Measurements from ENCODE around the gene IQCE. TPM values are rescaled to one million over a fixed set of nuclear protein-coding genes. Genes with fewer than 3 reads are reported as not detected.
"Not testable (repeated sequence)": the region's sequence is repeated elsewhere in the genome, so short reads cannot be mapped to it uniquely, and the experiment has no call there.

The IQCE gene
- total RNA-seq, 2 experiments from 2014 or later: 6.6 to 9.4 TPM

GRCh38 chr7:2553108-2553507 is 5.7 kb upstream of the IQCE start:
- Mint-ChIP-seq H3K27ac (no peak overlapping the region), H3K9me3 (no peaks in the 10 kb centered on the region), H3K36me3 (ENCODE audit: low read depth) (peaks cover 17% of the 10 kb centered on the region), H3K4me1 (ENCODE audit: low read depth) (peaks cover 29% of the 10 kb centered on the region), H3K27me3 (ENCODE audit: low read depth) (no peaks in the 10 kb centered on the region), H3K4me3 (no peak overlapping the region)
- intact Hi-C loops (cut with micrococcal nuclease): no loop called here
- DNase-seq: no peak
- CTCF ChIA-PET: no interaction called here

DNA sequence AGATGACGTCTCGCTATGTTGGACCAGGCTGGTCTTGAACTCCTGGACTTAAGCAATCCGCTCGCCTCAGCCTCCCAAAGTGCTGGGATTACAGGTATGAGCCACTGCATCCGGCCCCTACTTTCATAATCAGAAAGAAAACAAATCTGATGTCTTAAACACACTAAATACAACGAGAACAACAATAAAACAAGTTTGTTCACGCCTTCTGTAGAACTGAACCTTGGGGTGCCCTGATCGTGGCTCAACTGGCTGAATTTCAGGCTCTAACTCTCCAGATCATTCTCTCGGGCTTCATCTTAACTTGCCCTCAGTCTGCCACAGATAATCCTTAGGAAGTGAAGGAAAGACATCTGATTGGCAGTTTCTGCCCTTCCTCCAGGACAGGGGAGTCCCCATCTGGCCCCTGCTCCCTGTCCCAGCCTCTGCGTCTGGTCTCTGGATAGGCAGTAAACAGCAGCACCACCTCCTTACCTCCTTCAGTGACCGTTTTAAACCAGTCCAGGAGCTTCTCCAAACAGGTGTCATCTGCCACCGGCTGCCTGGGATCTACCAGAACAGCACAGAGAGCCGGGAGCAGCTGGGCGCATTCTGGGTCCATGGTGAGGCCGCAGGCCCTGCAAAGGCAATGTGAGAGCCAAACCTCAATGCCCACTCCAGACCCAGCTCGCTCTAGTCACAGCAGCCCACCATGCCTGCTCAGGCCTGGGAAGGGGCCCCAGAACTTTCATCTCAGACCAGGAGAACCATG is 4.8 kb upstream of the IQCE start:
- H3K4me1 Mint-ChIP-seq (ENCODE audit: low read depth): peaks cover 31% of the 10 kb centered on the region
- peak overlapping the region; percentile 86 for H3K4me3 Mint-ChIP-seq
- DNase-seq: no peak
- intact Hi-C loops (cut with micrococcal nuclease): loop anchor here (2.0 kb wide), 1 partner anchor 151 kb away; the partner anchor contains the start of gene CHST12
- CTCF ChIA-PET: interaction anchor here (0.9 kb wide), 1 partner anchor 154 kb away, joined by 6 read pairs; no protein-coding TSS in a partner anchor
- no peaks in the 10 kb centered on the region for H3K27me3 Mint-ChIP-seq (ENCODE audit: low read depth)
- H3K9me3 Mint-ChIP-seq: no peaks in the 10 kb centered on the region
- H3K27ac Mint-ChIP-seq: no peak overlapping the region
- H3K36me3 Mint-ChIP-seq (ENCODE audit: low read depth): peaks cover 16% of the 10 kb centered on the region

GRCh38 chr7:2554661-2555111 is 4.1 kb upstream of the IQCE start:
- peak overlapping the region; percentile 75 for H3K27ac Mint-ChIP-seq
- intact Hi-C loops (cut with micrococcal nuclease): loop anchor here (1.0 to 5.0 kb wide), 9 partner anchors 24 to 322 kb away; partner anchors contain the start of genes CHST12, GRIFIN, MAD1L1 and SNX8
- peaks cover 26% of the 10 kb centered on the region for H3K4me1 Mint-ChIP-seq (ENCODE audit: low read depth)
- CTCF ChIA-PET: interaction anchor here (0.9 kb wide), 1 partner anchor 155 kb away, joined by 6 read pairs; no protein-coding TSS in a partner anchor
- DNase-seq: no peak
- peak overlapping the region; percentile 86 for H3K4me3 Mint-ChIP-seq
- H3K27me3 Mint-ChIP-seq (ENCODE audit: low read depth): no peaks in the 10 kb centered on the region
- H3K9me3 Mint-ChIP-seq: no peaks in the 10 kb centered on the region
- H3K36me3 Mint-ChIP-seq (ENCODE audit: low read depth): peaks cover 13% of the 10 kb centered on the region

DNA sequence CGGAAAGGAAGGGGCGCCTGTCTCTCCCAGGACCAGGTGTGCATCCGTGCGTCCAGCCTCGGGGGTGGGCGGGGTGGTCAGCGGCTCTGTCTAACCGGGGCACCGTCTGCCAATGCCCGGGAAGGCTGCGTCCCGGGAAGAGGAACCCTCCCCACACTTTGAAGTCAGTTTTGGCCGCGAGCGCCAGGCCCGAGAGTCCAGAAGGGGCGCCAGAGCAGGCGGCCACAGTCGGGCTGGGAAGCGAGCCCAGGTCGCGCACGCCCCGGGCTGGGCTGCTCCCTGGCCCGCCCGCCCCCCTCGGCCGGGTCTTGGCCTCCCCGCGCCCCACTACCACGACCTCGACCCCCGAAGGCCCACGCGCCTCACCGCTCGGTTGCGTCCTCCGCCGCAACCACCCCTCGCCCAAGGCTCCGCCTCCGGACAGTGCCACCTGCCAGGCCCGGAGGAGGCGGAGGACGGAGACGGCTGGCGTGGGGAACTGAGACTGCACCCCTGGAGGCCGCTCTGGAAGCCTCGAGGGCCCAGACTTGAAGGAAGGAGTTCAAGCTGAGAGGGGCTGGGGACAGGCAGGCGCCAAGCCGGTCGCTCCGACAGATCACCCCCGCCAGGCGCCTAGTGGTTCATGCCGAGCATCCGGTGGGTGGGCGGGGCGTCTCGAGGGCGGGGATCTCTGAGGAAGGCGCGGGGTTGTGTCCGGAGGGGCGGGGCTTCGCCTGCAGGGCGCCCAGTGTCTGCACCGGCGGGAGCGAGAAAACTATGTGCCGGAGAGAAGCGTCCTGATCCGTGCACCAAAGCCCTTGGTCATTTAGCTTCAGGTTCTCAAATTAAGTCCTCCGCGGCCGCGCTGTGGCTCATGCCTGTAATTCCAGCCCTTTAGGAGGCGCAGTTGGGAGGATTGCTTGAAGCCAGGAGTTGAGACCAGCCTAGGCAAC is 3.4 kb upstream of the IQCE start, which contains the start of gene BRAT1:
Gene BRAT1, minus strand, starts transcription at position 404 of the 932 bp plus-strand sequence. CDS start 1,093 bp downstream, outside the sequence.
- intact Hi-C loops (cut with micrococcal nuclease): loop anchor here (1.0 to 5.0 kb wide), 9 partner anchors 25 to 323 kb away; partner anchors contain the start of genes CHST12, GRIFIN, MAD1L1 and SNX8
- H3K4me1 Mint-ChIP-seq (ENCODE audit: low read depth): peaks cover 29% of the 10 kb centered on the region
- peaks cover 13% of the 10 kb centered on the region for H3K36me3 Mint-ChIP-seq (ENCODE audit: low read depth)
- peak within 1 kb of the TSS; percentile 86 for H3K4me3 Mint-ChIP-seq
- peak; percentile 98 for DNase-seq
- CTCF ChIA-PET: no interaction called here
- H3K27ac Mint-ChIP-seq: peak within 1 kb of the TSS; percentile 93
- H3K9me3 Mint-ChIP-seq: no peaks in the 10 kb centered on the region
- no peaks in the 10 kb centered on the region for H3K27me3 Mint-ChIP-seq (ENCODE audit: low read depth)

DNA sequence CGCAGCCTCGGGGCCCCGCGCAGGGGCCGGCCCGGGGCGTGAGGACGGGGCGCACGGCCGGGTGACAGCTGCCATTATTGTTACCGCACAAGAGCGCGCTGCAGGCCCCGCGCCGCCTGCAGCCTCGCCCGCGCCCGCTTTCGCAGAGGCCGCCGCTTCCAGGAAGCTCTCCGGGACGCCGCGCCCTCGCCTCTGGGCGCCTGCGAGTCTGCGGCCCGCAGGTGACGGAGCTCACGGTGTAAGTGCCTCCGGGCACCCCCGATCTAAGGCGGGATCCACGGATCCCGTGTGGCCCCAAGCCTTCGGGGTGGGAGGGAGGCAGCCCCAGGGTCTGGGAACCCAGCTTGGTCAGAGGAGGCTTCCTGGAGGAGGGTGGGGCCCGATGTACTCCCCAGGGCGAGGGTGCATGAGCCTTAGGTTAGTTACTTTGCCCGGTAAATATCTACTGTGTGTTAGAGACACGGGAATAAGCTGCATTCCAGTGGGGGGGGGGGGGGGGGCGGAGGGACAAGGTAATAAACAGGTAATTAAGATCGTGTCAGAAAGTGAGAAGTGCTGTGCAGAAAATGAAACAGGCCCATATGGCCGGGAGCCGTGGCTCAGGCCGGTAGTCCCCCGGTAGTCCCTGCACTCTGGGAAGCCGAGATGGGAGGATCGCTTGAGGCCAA is 638 bp downstream of the IQCE start:
- no peaks in the 10 kb centered on the region for H3K36me3 Mint-ChIP-seq (ENCODE audit: low read depth)
- peak overlapping the region; percentile 76 for H3K4me3 Mint-ChIP-seq
- intact Hi-C loops (cut with micrococcal nuclease): loop anchor here (5.0 kb wide), 4 partner anchors 82 to 327 kb away; partner anchors contain the start of genes GRIFIN, MAD1L1 and SNX8
- peak; percentile 45 for DNase-seq
- no peaks in the 10 kb centered on the region for H3K27me3 Mint-ChIP-seq (ENCODE audit: low read depth)
- H3K9me3 Mint-ChIP-seq: no peaks in the 10 kb centered on the region
- CTCF ChIA-PET: interaction anchor here (2.2 kb wide), 1 partner anchor 150 kb away, joined by 6 read pairs; no protein-coding TSS in a partner anchor
- H3K4me1 Mint-ChIP-seq (ENCODE audit: low read depth): peaks cover 11% of the 10 kb centered on the region
- no peak overlapping the region for H3K27ac Mint-ChIP-seq

DNA sequence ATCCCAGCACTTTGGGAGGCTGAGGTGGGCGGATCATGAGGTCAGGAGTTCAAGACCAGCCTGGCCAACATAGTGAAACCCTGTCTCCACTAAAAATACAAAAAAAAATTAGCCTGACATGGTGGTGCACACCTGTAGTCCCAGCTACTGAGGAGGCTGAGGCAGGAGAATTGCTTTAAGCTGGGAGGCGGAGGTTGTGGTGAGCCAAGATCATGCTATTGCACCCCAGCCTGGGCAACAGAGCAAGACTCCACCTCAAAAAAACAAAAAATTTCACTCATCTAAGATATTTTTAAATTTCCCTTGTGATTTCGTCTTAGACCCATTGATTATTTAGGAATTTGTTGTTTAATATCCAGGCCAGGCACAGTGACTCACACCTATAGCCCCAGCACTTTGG is 5.2 kb downstream of the IQCE start:
- H3K4me3 Mint-ChIP-seq; H3K27me3 Mint-ChIP-seq (ENCODE audit: low read depth); H3K36me3 Mint-ChIP-seq (ENCODE audit: low read depth); H3K4me1 Mint-ChIP-seq (ENCODE audit: low read depth); H3K27ac Mint-ChIP-seq; CTCF ChIA-PET; DNase-seq; H3K9me3 Mint-ChIP-seq; intact Hi-C loops (cut with micrococcal nuclease): not testable (repeated sequence)

DNA sequence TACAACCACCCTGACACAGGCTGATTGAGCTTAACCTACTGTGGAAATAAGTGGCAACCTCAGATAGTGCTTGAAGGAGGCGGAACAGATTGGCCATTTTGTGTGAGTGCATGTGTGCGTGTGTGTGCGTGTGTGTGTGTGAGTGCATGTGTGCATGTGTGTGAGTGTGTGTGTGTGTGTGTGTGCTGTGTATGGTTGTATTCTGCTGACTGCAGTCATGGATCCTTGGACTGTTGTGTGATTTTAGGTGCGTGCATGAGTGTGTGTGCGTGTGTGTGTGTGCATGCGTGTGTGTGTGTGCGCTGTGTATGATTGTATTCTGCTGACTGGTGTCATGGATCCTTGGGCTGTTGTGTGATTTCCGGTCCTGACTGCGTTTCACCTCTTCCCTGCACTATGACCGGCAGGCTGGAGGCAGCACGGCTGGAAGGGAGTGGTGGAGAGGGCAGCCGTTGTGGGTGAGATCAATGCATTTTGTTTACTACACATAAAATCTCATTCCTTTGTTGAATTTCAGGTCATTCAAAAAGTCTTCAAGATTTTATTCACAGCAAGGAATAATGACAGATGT is 6.3 kb downstream of the IQCE start:
- no peak overlapping the region for H3K4me3 Mint-ChIP-seq
- CTCF ChIA-PET: no interaction called here

GRCh38 chr7:2566348-2566889 is 7.6 kb downstream of the IQCE start:
- Mint-ChIP-seq H3K36me3 (ENCODE audit: low read depth) (no peaks in the 10 kb centered on the region), H3K27ac (no peak overlapping the region), H3K4me1 (ENCODE audit: low read depth) (peaks cover 4% of the 10 kb centered on the region), H3K27me3 (ENCODE audit: low read depth) (no peaks in the 10 kb centered on the region), H3K4me3 (no peak overlapping the region), H3K9me3 (no peaks in the 10 kb centered on the region)
- CTCF ChIA-PET: interaction anchor here (0.6 kb wide), 2 partner anchors 110 to 153 kb away, joined by 3 to 4 read pairs; no protein-coding TSS in a partner anchor
- intact Hi-C loops (cut with micrococcal nuclease): loop anchor here (5.0 kb wide), 1 partner anchor 114 kb away; no protein-coding TSS in a partner anchor
- no peak for DNase-seq

More for the DNA sequence above, 6.3 kb downstream of the IQCE start:
- no peaks in the 10 kb centered on the region for H3K9me3 Mint-ChIP-seq
- no peaks in the 10 kb centered on the region for H3K27me3 Mint-ChIP-seq (ENCODE audit: low read depth)
- H3K36me3 Mint-ChIP-seq (ENCODE audit: low read depth): no peaks in the 10 kb centered on the region
- peaks cover 6% of the 10 kb centered on the region for H3K4me1 Mint-ChIP-seq (ENCODE audit: low read depth)
- DNase-seq: no peak
- no peak overlapping the region for H3K27ac Mint-ChIP-seq
- intact Hi-C loops (cut with micrococcal nuclease): loop anchor here (5.0 kb wide), 1 partner anchor 113 kb away; no protein-coding TSS in a partner anchor

DNA sequence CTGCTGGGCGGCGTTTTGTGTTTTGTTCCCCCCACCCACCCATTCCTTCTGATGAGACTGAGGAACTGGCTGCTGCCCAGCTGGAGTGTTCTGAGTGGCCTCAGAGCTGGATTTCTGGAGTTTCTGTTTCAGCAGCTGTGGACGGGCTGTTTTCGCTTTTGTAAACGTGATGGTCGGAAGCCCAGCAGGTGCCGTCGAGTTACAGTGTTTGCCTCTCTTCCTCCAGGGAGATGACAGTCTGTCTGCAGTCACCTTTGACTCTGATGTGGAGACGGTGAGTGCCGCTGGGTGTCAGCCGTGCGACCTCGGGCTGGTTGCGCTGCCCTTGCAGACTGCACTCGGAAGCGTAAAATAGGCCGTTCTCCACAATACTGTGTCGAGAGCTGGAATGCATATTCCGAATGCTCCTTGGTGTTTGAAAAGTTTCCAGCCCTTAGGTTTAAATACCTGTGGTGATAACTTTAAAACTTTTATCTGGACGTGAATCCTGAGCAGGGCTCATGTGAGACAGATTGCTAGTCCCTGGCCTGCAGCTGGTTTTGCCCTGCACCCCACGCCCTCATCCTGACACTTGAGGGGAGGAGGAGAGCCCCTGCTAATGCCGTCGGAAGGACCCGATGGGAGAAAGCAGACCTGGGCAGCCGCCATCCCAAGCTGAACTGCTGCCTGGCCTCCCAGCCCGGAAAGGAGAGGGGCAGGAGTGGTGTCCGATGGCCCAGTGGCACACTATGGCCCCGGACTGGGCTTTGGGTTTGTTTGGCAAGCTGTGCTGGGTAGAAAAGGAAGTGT is 8.3 kb downstream of the IQCE start:
- no peak for DNase-seq
- Mint-ChIP-seq H3K27me3 (ENCODE audit: low read depth) (no peaks in the 10 kb centered on the region), H3K9me3 (no peaks in the 10 kb centered on the region), H3K4me1 (ENCODE audit: low read depth) (peaks cover 5% of the 10 kb centered on the region), H3K27ac (no peak overlapping the region), H3K36me3 (ENCODE audit: low read depth) (no peaks in the 10 kb centered on the region), H3K4me3 (no peak overlapping the region)
- intact Hi-C loops (cut with micrococcal nuclease): loop anchor here (5.0 kb wide), 1 partner anchor 115 kb away; no protein-coding TSS in a partner anchor
- CTCF ChIA-PET: interaction anchor here (0.6 to 1.2 kb wide), 3 partner anchors 89 to 116 kb away, joined by 3 to 4 read pairs (median 3); no protein-coding TSS in a partner anchor

GRCh38 chr7:2567679-2568278 is 9.0 kb downstream of the IQCE start:
- no peak for DNase-seq
- Mint-ChIP-seq H3K36me3 (ENCODE audit: low read depth) (no peaks in the 10 kb centered on the region), H3K9me3 (no peaks in the 10 kb centered on the region), H3K27me3 (ENCODE audit: low read depth) (no peaks in the 10 kb centered on the region), H3K27ac (no peak overlapping the region), H3K4me3 (no peak overlapping the region), H3K4me1 (ENCODE audit: low read depth) (peaks cover 8% of the 10 kb centered on the region)
- CTCF ChIA-PET: interaction anchor here (0.8 to 1.2 kb wide), 2 partner anchors 90 to 117 kb away, joined by 3 to 4 read pairs; no protein-coding TSS in a partner anchor
- intact Hi-C loops (cut with micrococcal nuclease): loop anchor here (1.0 to 5.0 kb wide), 2 partner anchors 90 to 115 kb away; no protein-coding TSS in a partner anchor

Measured in activated naive CD4-positive, alpha-beta T cell treated with anti-CD3 and anti-CD28 coated beads for 36 hours (primary cell).